AG10803 (cell line): ENCODE results near the gene TRIM2.

Experiments
- DNase-seq: peaks from one replicate; pipeline ENCODE4 v3.0.0; 2010; ENCODE audit warnings: low read depth
- H3K4me3 ChIP-seq: 2 replicates; pipeline ENCODE4 v1.5.1; 2011; ENCODE audit warnings: mild to moderate bottlenecking, low read length, control low read depth
- CTCF ChIP-seq: conservative IDR thresholded peaks from 2 replicates; pipeline ENCODE4 v1.5.1; 2011; ENCODE audit warnings: mild to moderate bottlenecking, low read length, control low read depth, inconsistent platforms

The TRIM2 gene

GRCh38 chr4:153385784-153386183, 181.5 kb downstream of the TRIM2 start:
- no peak overlapping the region for H3K4me3 ChIP-seq
- no peak for DNase-seq
- no peak for TF ChIP-seq CTCF

GRCh38 chr4:153387981-153388380, 183.7 kb downstream of the TRIM2 start:
- DNase-seq, result no peak
- TF ChIP-seq CTCF, result no peak

More at GRCh38 chr4:153387981-153388380, 183.7 kb downstream of the TRIM2 start:
- no peak overlapping the region for H3K4me3 ChIP-seq
